ENCODE measurements around the gene PLEKHH2. TPM values are rescaled to one million over a fixed set of nuclear protein-coding genes. Genes with fewer than 3 reads are reported as not detected.

The PLEKHH2 gene
- total RNA-seq, 1 donor from 2014 or later, result 0.13 TPM

GRCh38 chr2:43812947-43813346, 175.9 kb downstream of the PLEKHH2 start:
- no peaks in the 10 kb centered on the region for H3K9me3 Mint-ChIP-seq
- intact Hi-C loops (cut with micrococcal nuclease), result no loop called here

GRCh38 chr2:43814711-43815110, 177.7 kb downstream of the PLEKHH2 start:
- Mint-ChIP-seq H3K36me3 (ENCODE audit: low read depth) (no peaks in the 10 kb centered on the region), H3K27ac (no peak overlapping the region), H3K9me3 (no peaks in the 10 kb centered on the region), H3K4me1 (ENCODE audit: low read depth) (no peaks in the 10 kb centered on the region), H3K27me3 (ENCODE audit: insufficient read depth) (no peaks in the 10 kb centered on the region), H3K4me3 (no peak overlapping the region)
- intact Hi-C loops (cut with micrococcal nuclease), result no loop called here
- DNase-seq (ENCODE audit: low spot score), result no peak

More at GRCh38 chr2:43812947-43813346, 175.9 kb downstream of the PLEKHH2 start:
- Mint-ChIP-seq H3K36me3 (ENCODE audit: low read depth) (no peaks in the 10 kb centered on the region), H3K4me1 (ENCODE audit: low read depth) (no peaks in the 10 kb centered on the region), H3K27me3 (ENCODE audit: insufficient read depth) (no peaks in the 10 kb centered on the region), H3K27ac (no peak overlapping the region), H3K4me3 (no peak overlapping the region)
- no peak for DNase-seq (ENCODE audit: low spot score)

Other genes with a start within 250 kb of the PLEKHH2 start
- gene THADA, start 41.2 kb upstream of the PLEKHH2 start, total RNA-seq, result 49.8 and 51.7 TPM in 2 replicates
- gene C1GALT1C1L, start 39.2 kb downstream of the PLEKHH2 start, total RNA-seq, result not detected in 2 replicates
- 6.2 and 6.6 TPM in 2 replicates for gene DYNC2LI1, start 136.8 kb downstream of the PLEKHH2 start, total RNA-seq
- gene ABCG5, start 201.6 kb downstream of the PLEKHH2 start, total RNA-seq, result not detected in 2 replicates
- gene ABCG8, start 201.7 kb downstream of the PLEKHH2 start, total RNA-seq, result 0.13 TPM in 1 of 2 replicates, not detected in the other

All from activated T-helper 1 cell treated with anti-CD3 and anti-CD28 coated beads, Interleukin-12 subunit alpha, Interleukin-12 subunit beta, Interleukin-2, Interleukin-4 antibody, amounts not matched to agents 30 ng/mL and 10 ng/mL and 1 ng/mL, durations not matched to agents 14 hours and 24 hours and 36 hours (primary cell).